GM12878 (cell line): ENCODE results near the gene RALGAPA1.

Experiments
- CBFB ChIP-seq: IDR thresholded peaks from 2 replicates; pipeline ENCODE4 v1.6.1; 2016; ENCODE audit warnings: antibody characterized with exemption, low read depth
- CBX3 ChIP-seq: fragments of 200-600 bp; sonication (generic); IDR thresholded peaks from 2 replicates; pipeline ENCODE4 v1.6.1; 2016; ENCODE audit warnings: low read depth, borderline replicate concordance
- CEBPB ChIP-seq, 2 experiments: fragments of 150-350 bp in 1 of 2; IDR thresholded peaks; 2 replicates each; pipeline ENCODE4 v1.6.1; 2012 to 2014; ENCODE audit warnings: low read depth in 2 of 2, low read length in 2 of 2, borderline replicate concordance in 1 of 2, inconsistent platforms in 1 of 2
- EZH2 ChIP-seq: IDR thresholded peaks from 2 replicates; pipeline ENCODE4 v1.6.1; 2012; ENCODE audit warnings: low read depth, mild to moderate bottlenecking, control low read depth, inconsistent platforms, low read length, borderline replicate concordance; ENCODE audit not compliant: control insufficient read depth
- GABPA ChIP-seq: IDR thresholded peaks from 2 replicates; pipeline ENCODE4 v1.6.1; 2014; ENCODE audit warnings: antibody characterized with exemption, low read depth, mild to moderate bottlenecking, inconsistent platforms
- NFYA ChIP-seq: IDR thresholded peaks from 2 replicates; pipeline ENCODE4 v1.6.1; 2011; ENCODE audit warnings: low read depth, mild to moderate bottlenecking, low read length, improper control_type of control experiment, borderline replicate concordance
- POLR2A ChIP-seq: IDR thresholded peaks from 2 replicates; pipeline ENCODE4 v1.6.1; 2011; ENCODE audit warnings: low read depth, mild to moderate bottlenecking, low read length
- POLR2AphosphoS2 ChIP-seq: IDR thresholded peaks from 2 replicates; pipeline ENCODE4 v1.6.1; 2011; ENCODE audit warnings: low read depth, mild to moderate bottlenecking, low read length, improper control_type of control experiment, moderate library complexity
- SMC3 ChIP-seq: IDR thresholded peaks from 2 replicates; pipeline ENCODE4 v1.6.1; 2011; ENCODE audit warnings: low read length, improper control_type of control experiment, borderline replicate concordance
- TF ChIP-seq, protein P1 (sequence below), 3 experiments: IDR thresholded peaks in 2 of 3; conservative IDR thresholded peaks in 1 of 3; 2 replicates each; pipeline ENCODE4 v1.5.1; 2011; ENCODE audit warnings: low read depth in 3 of 3, low read length in 3 of 3, mild to moderate bottlenecking in 3 of 3, control low read depth in 2 of 3, moderate library complexity in 2 of 3, inconsistent platforms in 1 of 3, mixed read lengths in 1 of 3; ENCODE audit not compliant: control insufficient read depth in 2 of 3, insufficient read depth in 1 of 3; ENCODE audit errors: extremely low read depth in 1 of 3
- TF ChIP-seq, protein P2 (sequence below): IDR thresholded peaks from 2 replicates; pipeline ENCODE4 v1.6.1; 2012; ENCODE audit warnings: low read length, inconsistent platforms
- TF ChIP-seq, protein P3 (sequence below): IDR thresholded peaks from 2 replicates; pipeline ENCODE4 v1.6.1; 2011; ENCODE audit warnings: borderline replicate concordance, low read depth, mild to moderate bottlenecking, moderate library complexity, low read length; ENCODE audit not compliant: insufficient read depth, poor library complexity, severe bottlenecking
- TF ChIP-seq, protein P4 (sequence below): fragments of 450-650 bp; IDR thresholded peaks from 2 replicates; pipeline ENCODE4 v1.6.1; 2017; ENCODE audit warnings: mild to moderate bottlenecking

DNA sequence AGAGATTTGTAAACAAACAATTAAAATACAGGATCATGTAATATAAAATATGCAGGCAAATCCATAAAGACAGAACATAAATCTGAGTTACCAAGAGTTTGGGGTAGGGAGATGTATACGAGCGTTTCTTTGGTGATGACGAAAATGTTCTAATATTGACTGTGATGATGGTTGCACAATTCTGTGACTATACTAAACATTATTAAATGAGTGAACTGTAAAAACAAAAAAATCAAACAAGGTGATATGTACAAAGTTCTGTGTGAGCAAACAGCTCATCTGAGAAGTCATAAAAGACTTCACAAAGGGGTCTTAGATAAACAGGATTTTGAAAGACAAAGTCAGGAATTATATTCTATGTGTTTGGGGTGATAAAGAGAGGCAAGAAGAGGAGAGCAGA lies 147.2 kb downstream of the RALGAPA1 start:
- no peak for TF ChIP-seq CBX3
- TF ChIP-seq, protein P1, sequence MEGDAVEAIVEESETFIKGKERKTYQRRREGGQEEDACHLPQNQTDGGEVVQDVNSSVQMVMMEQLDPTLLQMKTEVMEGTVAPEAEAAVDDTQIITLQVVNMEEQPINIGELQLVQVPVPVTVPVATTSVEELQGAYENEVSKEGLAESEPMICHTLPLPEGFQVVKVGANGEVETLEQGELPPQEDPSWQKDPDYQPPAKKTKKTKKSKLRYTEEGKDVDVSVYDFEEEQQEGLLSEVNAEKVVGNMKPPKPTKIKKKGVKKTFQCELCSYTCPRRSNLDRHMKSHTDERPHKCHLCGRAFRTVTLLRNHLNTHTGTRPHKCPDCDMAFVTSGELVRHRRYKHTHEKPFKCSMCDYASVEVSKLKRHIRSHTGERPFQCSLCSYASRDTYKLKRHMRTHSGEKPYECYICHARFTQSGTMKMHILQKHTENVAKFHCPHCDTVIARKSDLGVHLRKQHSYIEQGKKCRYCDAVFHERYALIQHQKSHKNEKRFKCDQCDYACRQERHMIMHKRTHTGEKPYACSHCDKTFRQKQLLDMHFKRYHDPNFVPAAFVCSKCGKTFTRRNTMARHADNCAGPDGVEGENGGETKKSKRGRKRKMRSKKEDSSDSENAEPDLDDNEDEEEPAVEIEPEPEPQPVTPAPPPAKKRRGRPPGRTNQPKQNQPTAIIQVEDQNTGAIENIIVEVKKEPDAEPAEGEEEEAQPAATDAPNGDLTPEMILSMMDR (IDR thresholded peaks at IDR 0.05 in 2 of 3, conservative IDR thresholded peaks at IDR 0.05 in 1 of 3; ENCODE audit: control insufficient read depth in 2 of 3, extremely low read depth in 1 of 3, insufficient read depth in 1 of 3, low read depth in 3 of 3, low read length in 3 of 3): no peak
- no peak for TF ChIP-seq CBFB
- TF ChIP-seq SMC3: no peak
- TF ChIP-seq POLR2AphosphoS2: no peak
- no peak for TF ChIP-seq CEBPB (IDR thresholded peaks at IDR 0.05; ENCODE audit: borderline replicate concordance in 1 of 2, low read depth in 2 of 2, low read length in 2 of 2)
- TF ChIP-seq, protein P2, sequence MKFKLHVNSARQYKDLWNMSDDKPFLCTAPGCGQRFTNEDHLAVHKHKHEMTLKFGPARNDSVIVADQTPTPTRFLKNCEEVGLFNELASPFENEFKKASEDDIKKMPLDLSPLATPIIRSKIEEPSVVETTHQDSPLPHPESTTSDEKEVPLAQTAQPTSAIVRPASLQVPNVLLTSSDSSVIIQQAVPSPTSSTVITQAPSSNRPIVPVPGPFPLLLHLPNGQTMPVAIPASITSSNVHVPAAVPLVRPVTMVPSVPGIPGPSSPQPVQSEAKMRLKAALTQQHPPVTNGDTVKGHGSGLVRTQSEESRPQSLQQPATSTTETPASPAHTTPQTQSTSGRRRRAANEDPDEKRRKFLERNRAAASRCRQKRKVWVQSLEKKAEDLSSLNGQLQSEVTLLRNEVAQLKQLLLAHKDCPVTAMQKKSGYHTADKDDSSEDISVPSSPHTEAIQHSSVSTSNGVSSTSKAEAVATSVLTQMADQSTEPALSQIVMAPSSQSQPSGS: no peak
- TF ChIP-seq EZH2: no peak
- no peak for TF ChIP-seq NFYA
- TF ChIP-seq, protein P3, sequence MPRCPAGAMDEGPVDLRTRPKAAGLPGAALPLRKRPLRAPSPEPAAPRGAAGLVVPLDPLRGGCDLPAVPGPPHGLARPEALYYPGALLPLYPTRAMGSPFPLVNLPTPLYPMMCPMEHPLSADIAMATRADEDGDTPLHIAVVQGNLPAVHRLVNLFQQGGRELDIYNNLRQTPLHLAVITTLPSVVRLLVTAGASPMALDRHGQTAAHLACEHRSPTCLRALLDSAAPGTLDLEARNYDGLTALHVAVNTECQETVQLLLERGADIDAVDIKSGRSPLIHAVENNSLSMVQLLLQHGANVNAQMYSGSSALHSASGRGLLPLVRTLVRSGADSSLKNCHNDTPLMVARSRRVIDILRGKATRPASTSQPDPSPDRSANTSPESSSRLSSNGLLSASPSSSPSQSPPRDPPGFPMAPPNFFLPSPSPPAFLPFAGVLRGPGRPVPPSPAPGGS: no peak
- TF ChIP-seq POLR2A: no peak
- TF ChIP-seq GABPA: no peak
- TF ChIP-seq, protein P4, sequence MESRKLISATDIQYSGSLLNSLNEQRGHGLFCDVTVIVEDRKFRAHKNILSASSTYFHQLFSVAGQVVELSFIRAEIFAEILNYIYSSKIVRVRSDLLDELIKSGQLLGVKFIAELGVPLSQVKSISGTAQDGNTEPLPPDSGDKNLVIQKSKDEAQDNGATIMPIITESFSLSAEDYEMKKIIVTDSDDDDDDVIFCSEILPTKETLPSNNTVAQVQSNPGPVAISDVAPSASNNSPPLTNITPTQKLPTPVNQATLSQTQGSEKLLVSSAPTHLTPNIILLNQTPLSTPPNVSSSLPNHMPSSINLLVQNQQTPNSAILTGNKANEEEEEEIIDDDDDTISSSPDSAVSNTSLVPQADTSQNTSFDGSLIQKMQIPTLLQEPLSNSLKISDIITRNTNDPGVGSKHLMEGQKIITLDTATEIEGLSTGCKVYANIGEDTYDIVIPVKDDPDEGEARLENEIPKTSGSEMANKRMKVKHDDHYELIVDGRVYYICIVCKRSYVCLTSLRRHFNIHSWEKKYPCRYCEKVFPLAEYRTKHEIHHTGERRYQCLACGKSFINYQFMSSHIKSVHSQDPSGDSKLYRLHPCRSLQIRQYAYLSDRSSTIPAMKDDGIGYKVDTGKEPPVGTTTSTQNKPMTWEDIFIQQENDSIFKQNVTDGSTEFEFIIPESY: no peak
